Measurements from ENCODE around the gene RHO. TPM values are rescaled to one million over a fixed set of nuclear protein-coding genes. Genes with fewer than 3 reads are reported as not detected.

RHO gene
- total and polyA plus RNA-seq, 3 experiments from 2014 or later: not detected

- POLR2A ChIA-PET: no interaction called here
- Histone ChIP-seq H3K9me3 (ENCODE audit: low read length) (no peaks in the 10 kb centered on the region), H3K27ac (ENCODE audit: low read depth, low read length) (no peak overlapping the region), H3K4me1 (ENCODE audit: insufficient read depth, low read length) (peaks cover 26% of the 10 kb centered on the region), H3K4me3 (ENCODE audit: low read length) (no peak overlapping the region), H3K36me3 (ENCODE audit: insufficient read depth, low read length) (no peaks in the 10 kb centered on the region), H3K27me3 (ENCODE audit: insufficient read depth, low read length, poor library complexity, severe bottlenecking) (no peaks in the 10 kb centered on the region)
- CTCF ChIA-PET: no interaction called here
- H3K9me3 Mint-ChIP-seq: no peaks in the 10 kb centered on the region
- peaks cover 2 to 35% (median 10%) of the 10 kb centered on the region in 3 donors for H3K36me3 Mint-ChIP-seq
- peaks cover 20 to 26% (median 22%) of the 10 kb centered on the region in 3 donors for H3K4me1 Mint-ChIP-seq
- peak overlapping the region in 1 of 8 donors; percentile 93 for H3K27ac Mint-ChIP-seq
- H3K27me3 Mint-ChIP-seq: peaks cover 0 to 1% of the 10 kb centered on the region in 2 donors
- DNase-seq: no peak
- peak overlapping the region in 1 of 7 donors; percentile 18 for H3K4me3 Mint-ChIP-seq
Measured at GRCh38 chr3:129562803-129563202, 34.4 kb downstream of the RHO start.

GRCh38 chr3:129563332-129563731, 34.9 kb downstream of the RHO start:
- Mint-ChIP-seq H3K4me1 (peaks cover 20 to 26% (median 22%) of the 10 kb centered on the region in 3 donors), H3K27me3 (no peaks in the 10 kb centered on the region), H3K27ac (peak overlapping the region in 2 of 8 donors; percentile 42 to 93), H3K4me3 (no peak overlapping the region), H3K36me3 (peaks cover 2 to 33% (median 5%) of the 10 kb centered on the region in 3 donors), H3K9me3 (no peaks in the 10 kb centered on the region)
- H3K27me3 ChIP-seq (ENCODE audit: insufficient read depth, low read length, poor library complexity, severe bottlenecking): no peaks in the 10 kb centered on the region
- no peaks in the 10 kb centered on the region for H3K9me3 ChIP-seq (ENCODE audit: low read length)
- no peak overlapping the region for H3K4me3 ChIP-seq (ENCODE audit: low read length)
- peaks cover 21% of the 10 kb centered on the region for H3K4me1 ChIP-seq (ENCODE audit: insufficient read depth, low read length)
- POLR2A ChIA-PET: no interaction called here
- CTCF ChIA-PET: no interaction called here
- DNase-seq: no peak
- no peaks in the 10 kb centered on the region for H3K36me3 ChIP-seq (ENCODE audit: insufficient read depth, low read length)
- no peak overlapping the region for H3K27ac ChIP-seq (ENCODE audit: low read depth, low read length)

GRCh38 chr3:129563850-129564535, 35.6 kb downstream of the RHO start:
- POLR2A ChIA-PET: interaction anchor here (0.6 kb wide), 1 partner anchor 164 kb away, joined by 6 read pairs; no protein-coding TSS in a partner anchor
- Histone ChIP-seq H3K9me3 (ENCODE audit: low read length) (no peaks in the 10 kb centered on the region), H3K27me3 (ENCODE audit: insufficient read depth, low read length, poor library complexity, severe bottlenecking) (no peaks in the 10 kb centered on the region), H3K27ac (ENCODE audit: low read depth, low read length) (no peak overlapping the region), H3K4me3 (ENCODE audit: low read length) (no peak overlapping the region), H3K4me1 (ENCODE audit: insufficient read depth, low read length) (peaks cover 14% of the 10 kb centered on the region), H3K36me3 (ENCODE audit: insufficient read depth, low read length) (no peaks in the 10 kb centered on the region)
- CTCF ChIA-PET: no interaction called here
- no peaks in the 10 kb centered on the region for H3K9me3 Mint-ChIP-seq
- H3K4me3 Mint-ChIP-seq: no peak overlapping the region
- H3K27me3 Mint-ChIP-seq: no peaks in the 10 kb centered on the region
- peaks cover 2 to 33% (median 5%) of the 10 kb centered on the region in 3 donors for H3K36me3 Mint-ChIP-seq
- DNase-seq: no peak
- H3K27ac Mint-ChIP-seq: peak overlapping the region in 2 of 8 donors; percentile 22 to 42
- peaks cover 23 to 29% (median 25%) of the 10 kb centered on the region in 3 donors for H3K4me1 Mint-ChIP-seq

GRCh38 chr3:129564981-129565644, 36.7 kb downstream of the RHO start:
- H3K9me3 ChIP-seq (ENCODE audit: low read length): no peaks in the 10 kb centered on the region
- H3K27me3 Mint-ChIP-seq: no peaks in the 10 kb centered on the region
- H3K4me3 ChIP-seq (ENCODE audit: low read length): no peak overlapping the region
- POLR2A ChIA-PET: interaction anchor here (0.6 to 0.7 kb wide), 2 partner anchors 13 to 165 kb away, joined by 3 to 6 read pairs; no protein-coding TSS in a partner anchor
- DNase-seq: no peak
- no peaks in the 10 kb centered on the region for H3K9me3 Mint-ChIP-seq
- H3K36me3 Mint-ChIP-seq: peaks cover 2 to 34% (median 5%) of the 10 kb centered on the region in 3 donors
- peaks cover 32 to 38% (median 36%) of the 10 kb centered on the region in 3 donors for H3K4me1 Mint-ChIP-seq
- no peaks in the 10 kb centered on the region for H3K36me3 ChIP-seq (ENCODE audit: insufficient read depth, low read length)
- H3K4me1 ChIP-seq (ENCODE audit: insufficient read depth, low read length): peaks cover 13% of the 10 kb centered on the region
- no peaks in the 10 kb centered on the region for H3K27me3 ChIP-seq (ENCODE audit: insufficient read depth, low read length, poor library complexity, severe bottlenecking)
- peak overlapping the region in 2 of 8 donors; percentile 27 to 35 for H3K27ac Mint-ChIP-seq
- no peak overlapping the region for H3K4me3 Mint-ChIP-seq
- no peak overlapping the region for H3K27ac ChIP-seq (ENCODE audit: low read depth, low read length)
- CTCF ChIA-PET: no interaction called here

- ChIA-PET POLR2A (interaction anchor here (0.7 kb wide), 1 partner anchor 12 kb away, joined by 3 read pairs; no protein-coding TSS in a partner anchor), CTCF (no interaction called here)
- Mint-ChIP-seq H3K4me1 (peaks cover 29 to 35% (median 31%) of the 10 kb centered on the region in 3 donors), H3K9me3 (no peaks in the 10 kb centered on the region), H3K36me3 (peaks cover 0 to 34% (median 0%) of the 10 kb centered on the region in 3 donors), H3K27ac (peak overlapping the region in 3 of 8 donors; percentile 47 to 64 (median 61)), H3K27me3 (no peaks in the 10 kb centered on the region), H3K4me3 (peak overlapping the region in 1 of 7 donors; percentile 32)
- Histone ChIP-seq H3K27me3 (ENCODE audit: insufficient read depth, low read length, poor library complexity, severe bottlenecking) (no peaks in the 10 kb centered on the region), H3K4me1 (ENCODE audit: insufficient read depth, low read length) (peaks cover 13% of the 10 kb centered on the region), H3K36me3 (ENCODE audit: insufficient read depth, low read length) (no peaks in the 10 kb centered on the region), H3K4me3 (ENCODE audit: low read length) (no peak overlapping the region), H3K27ac (ENCODE audit: low read depth, low read length) (no peak overlapping the region), H3K9me3 (ENCODE audit: low read length) (no peaks in the 10 kb centered on the region)
- no peak for DNase-seq
Measured at GRCh38 chr3:129565902-129566301, 37.5 kb downstream of the RHO start.

GRCh38 chr3:129567176-129567705, 38.8 kb downstream of the RHO start:
- H3K27ac Mint-ChIP-seq: peak overlapping the region in 6 of 8 donors; percentile 39 to 92 (median 54)
- CTCF ChIA-PET: interaction anchor here (0.7 to 1.6 kb wide), 3 partner anchors 9 to 126 kb away, joined by 3 to 5 read pairs (median 3); no protein-coding TSS in a partner anchor
- peaks cover 0 to 35% (median 2%) of the 10 kb centered on the region in 3 donors for H3K36me3 Mint-ChIP-seq
- no peaks in the 10 kb centered on the region for H3K9me3 Mint-ChIP-seq
- peaks cover 13% of the 10 kb centered on the region for H3K4me1 ChIP-seq (ENCODE audit: insufficient read depth, low read length)
- no peak overlapping the region for H3K27ac ChIP-seq (ENCODE audit: low read depth, low read length)
- H3K36me3 ChIP-seq (ENCODE audit: insufficient read depth, low read length): no peaks in the 10 kb centered on the region
- POLR2A ChIA-PET: no interaction called here
- H3K4me3 Mint-ChIP-seq: peak overlapping the region in 1 of 7 donors; percentile 1
- peaks cover 31 to 40% (median 33%) of the 10 kb centered on the region in 3 donors for H3K4me1 Mint-ChIP-seq
- no peaks in the 10 kb centered on the region for H3K9me3 ChIP-seq (ENCODE audit: low read length)
- no peaks in the 10 kb centered on the region for H3K27me3 ChIP-seq (ENCODE audit: insufficient read depth, low read length, poor library complexity, severe bottlenecking)
- no peaks in the 10 kb centered on the region for H3K27me3 Mint-ChIP-seq
- H3K4me3 ChIP-seq (ENCODE audit: low read length): no peak overlapping the region
- DNase-seq: no peak

- Mint-ChIP-seq H3K36me3 (peaks cover 0 to 33% (median 2%) of the 10 kb centered on the region in 3 donors), H3K4me3 (peak overlapping the region; percentile 8 to 71 (median 45)), H3K27ac (peak overlapping the region; percentile 7 to 84 (median 56)), H3K27me3 (no peaks in the 10 kb centered on the region), H3K9me3 (no peaks in the 10 kb centered on the region), H3K4me1 (peaks cover 31 to 41% (median 34%) of the 10 kb centered on the region in 3 donors)
- Histone ChIP-seq H3K9me3 (ENCODE audit: low read length) (no peaks in the 10 kb centered on the region), H3K4me3 (ENCODE audit: low read length) (no peak overlapping the region), H3K27ac (ENCODE audit: low read depth, low read length) (no peak overlapping the region), H3K27me3 (ENCODE audit: insufficient read depth, low read length, poor library complexity, severe bottlenecking) (no peaks in the 10 kb centered on the region), H3K4me1 (ENCODE audit: insufficient read depth, low read length) (peaks cover 13% of the 10 kb centered on the region), H3K36me3 (ENCODE audit: insufficient read depth, low read length) (no peaks in the 10 kb centered on the region)
- peak in 1 of 5 donors; percentile 44 for DNase-seq
- POLR2A ChIA-PET: interaction anchor here (0.5 kb wide), 1 partner anchor 9 kb away, joined by 3 read pairs; no protein-coding TSS in a partner anchor
- CTCF ChIA-PET: interaction anchor here (1.4 to 1.6 kb wide), 2 partner anchors 9 to 127 kb away, joined by 3 to 5 read pairs; no protein-coding TSS in a partner anchor
Measured at GRCh38 chr3:129567939-129568338, 39.5 kb downstream of the RHO start.
